Measurements from ENCODE around the gene P3H2. TPM values are rescaled to one million over a fixed set of nuclear protein-coding genes. Genes with fewer than 3 reads are reported as not detected.

P3H2 gene
- total RNA-seq, 3 donors from 2014 or later = 16.1 to 51.1 (median 44.1) TPM

- DNase-seq (no peak), ATAC-seq (no peak)
- no peaks in the 10 kb centered on the region for H3K9me3 ChIP-seq
- intact Hi-C loops (cut with DNase I, micrococcal nuclease) = no loop called here
- no peaks in the 10 kb centered on the region for H3K4me1 ChIP-seq (ENCODE audit: low read depth)
- H3K36me3 ChIP-seq (ENCODE audit: low read depth) = no peaks in the 10 kb centered on the region
- no peak for TF ChIP-seq CTCF (IDR thresholded peaks at IDR 0.05)
- no peak overlapping the region for H3K4me3 ChIP-seq
Observed at GRCh38 chr3:190101320-190102011, 19.2 kb downstream of the P3H2 start.

GRCh38 chr3:190099099-190099498, 21.6 kb downstream of the P3H2 start:
- no peak for TF ChIP-seq CTCF (IDR thresholded peaks at IDR 0.05)
- Histone ChIP-seq H3K36me3 (ENCODE audit: low read depth) (no peaks in the 10 kb centered on the region), H3K9me3 (no peaks in the 10 kb centered on the region), H3K4me1 (ENCODE audit: low read depth) (no peaks in the 10 kb centered on the region), H3K4me3 (no peak overlapping the region)
- intact Hi-C loops (cut with DNase I, micrococcal nuclease) = no loop called here
- DNase-seq (no peak), ATAC-seq (no peak)

GRCh38 chr3:190097617-190098016, 23.1 kb downstream of the P3H2 start:
- DNase-seq (no peak), ATAC-seq (no peak)
- no peaks in the 10 kb centered on the region for H3K4me1 ChIP-seq (ENCODE audit: low read depth)
- no peaks in the 10 kb centered on the region for H3K36me3 ChIP-seq (ENCODE audit: low read depth)
- no peak for TF ChIP-seq CTCF (IDR thresholded peaks at IDR 0.05)
- intact Hi-C loops (cut with DNase I, micrococcal nuclease) = no loop called here
- H3K4me3 ChIP-seq = no peak overlapping the region
- no peaks in the 10 kb centered on the region for H3K9me3 ChIP-seq

GRCh38 chr3:190097025-190097424, 23.7 kb downstream of the P3H2 start:
- H3K9me3 ChIP-seq = no peaks in the 10 kb centered on the region
- no peaks in the 10 kb centered on the region for H3K4me1 ChIP-seq (ENCODE audit: low read depth)
- TF ChIP-seq CTCF (IDR thresholded peaks at IDR 0.05) = no peak
- ATAC-seq (no peak), DNase-seq (no peak)
- H3K4me3 ChIP-seq = no peak overlapping the region
- H3K36me3 ChIP-seq (ENCODE audit: low read depth) = no peaks in the 10 kb centered on the region
- intact Hi-C loops (cut with DNase I, micrococcal nuclease) = no loop called here

- no peak overlapping the region for H3K4me3 ChIP-seq
- DNase-seq = no peak
- H3K36me3 ChIP-seq (ENCODE audit: low read depth) = no peaks in the 10 kb centered on the region
- intact Hi-C loops (cut with DNase I, micrococcal nuclease) = no loop called here
- H3K9me3 ChIP-seq = no peaks in the 10 kb centered on the region
- H3K4me1 ChIP-seq (ENCODE audit: low read depth) = no peaks in the 10 kb centered on the region
- TF ChIP-seq CTCF (IDR thresholded peaks at IDR 0.05) = no peak
- ATAC-seq = no peak
Observed at GRCh38 chr3:190096345-190096744, 24.4 kb downstream of the P3H2 start.
